HL-60/S4 treated with retinoic acid at 250 ng/mL for 4 days and 3 days (cell line): ENCODE data around the gene PTPN22.

Experiments
- in situ Hi-C: fragments of 300-500 bp; cut with MboI; formaldehyde crosslinking; loops from 2 replicates; pipeline ENCODE4 v1.7.0; 2022; ENCODE audit warnings: low sequenced_read_pairs

Gene PTPN22

DNA sequence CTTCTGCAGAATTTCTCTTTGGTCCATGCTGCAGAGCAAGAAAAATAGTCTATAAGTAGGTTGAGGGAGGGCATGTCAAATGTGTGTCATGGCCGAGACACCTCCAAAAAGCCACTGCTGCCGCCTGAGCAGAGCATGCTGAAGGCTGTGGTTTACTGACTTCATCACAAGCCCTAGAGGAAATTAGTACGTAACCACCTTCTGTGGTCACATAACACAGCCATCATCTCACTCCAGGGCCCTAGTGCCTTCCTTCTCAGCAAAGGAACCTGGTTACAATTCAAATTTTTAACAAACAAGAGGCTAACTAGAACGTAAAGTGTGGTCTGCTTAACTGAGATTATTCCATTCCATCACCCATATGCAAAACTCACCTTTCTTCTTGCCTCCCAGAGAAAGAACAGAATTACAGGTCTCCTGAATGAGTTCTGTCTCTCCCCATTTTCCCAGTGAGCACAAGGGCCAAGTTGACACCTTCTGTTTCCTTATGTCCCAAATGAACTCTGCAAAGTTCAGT is at the start of gene PTPN22:
PTPN22 (minus strand) TSS at position 116 of the 517 bp plus-strand sequence.
- in situ Hi-C loops = no loop called here

GRCh38 chr1:113918243-113918642 is 46.7 kb upstream of the PTPN22 start:
- in situ Hi-C loops = no loop called here

DNA sequence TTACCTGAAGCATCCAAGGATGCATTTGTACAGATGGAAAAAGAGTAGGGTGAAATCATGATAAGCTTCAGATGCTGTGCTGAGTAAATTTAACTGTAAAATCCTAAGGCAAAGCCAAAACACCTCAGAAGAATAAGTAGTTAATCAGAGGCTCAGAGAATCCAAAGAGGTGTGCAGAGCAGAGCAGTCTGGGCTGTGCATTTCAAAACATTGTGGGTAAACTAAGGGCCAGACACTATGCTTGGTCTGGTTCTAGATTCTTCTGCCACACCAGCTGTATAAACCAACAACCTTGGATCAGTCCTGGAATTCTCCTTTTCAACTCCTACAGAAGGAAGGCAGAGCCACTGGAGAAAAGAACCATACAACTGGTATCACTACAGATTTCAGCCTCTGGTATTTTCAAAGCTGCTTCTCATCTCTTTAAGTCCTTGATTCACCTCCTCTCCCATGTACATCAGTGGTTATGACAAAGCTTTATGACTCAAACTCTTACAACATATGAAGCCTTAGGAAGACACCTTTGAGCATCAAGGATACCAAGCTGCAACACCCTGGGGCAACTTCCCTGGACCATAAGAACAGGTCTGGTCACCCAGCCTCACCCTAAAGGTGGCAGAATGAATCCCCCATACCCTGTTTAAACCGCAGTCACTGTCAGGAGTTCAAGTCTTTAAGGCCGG is 46.0 kb upstream of the PTPN22 start:
- in situ Hi-C loops = no loop called here

GRCh38 chr1:113916974-113917373 is 45.5 kb upstream of the PTPN22 start:
- in situ Hi-C loops = no loop called here

- in situ Hi-C loops = no loop called here
These were observed 42.6 kb upstream of the PTPN22 start for GRCh38 chr1:113913887-113914664.

DNA sequence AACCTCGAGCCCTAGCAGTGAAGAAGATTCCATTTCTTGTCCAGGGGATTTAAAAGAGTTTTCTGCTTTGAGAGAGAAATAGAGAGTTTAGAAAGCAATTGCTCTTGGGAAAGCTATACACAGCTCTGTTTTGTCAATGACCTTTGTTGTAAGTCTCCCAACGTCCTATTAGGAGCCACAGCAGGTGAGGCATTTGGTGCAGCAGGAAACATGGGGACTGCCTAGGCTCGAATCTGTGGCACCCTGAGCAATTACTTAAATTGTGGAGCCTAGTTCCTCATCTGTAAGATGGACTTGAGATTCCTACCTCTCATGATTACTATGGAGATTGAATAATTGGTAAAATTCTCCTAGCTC is 41.8 kb upstream of the PTPN22 start:
- in situ Hi-C loops = no loop called here

GRCh38 chr1:113912594-113913311 is 41.2 kb upstream of the PTPN22 start:
- in situ Hi-C loops = no loop called here

- in situ Hi-C loops = no loop called here
These were observed 33.9 kb upstream of the PTPN22 start for GRCh38 chr1:113905435-113905861.

- in situ Hi-C loops = no loop called here
These were observed 33.3 kb upstream of the PTPN22 start, which contains the start of the genes AP4B1 and DCLRE1B for GRCh38 chr1:113904674-113905434. AP4B1 (minus strand) TSS chr1:113904799; CDS start chr1:113904717, 82 bp downstream. DCLRE1B (plus strand) TSS chr1:113905326; CDS start chr1:113905587, 261 bp downstream.

DNA sequence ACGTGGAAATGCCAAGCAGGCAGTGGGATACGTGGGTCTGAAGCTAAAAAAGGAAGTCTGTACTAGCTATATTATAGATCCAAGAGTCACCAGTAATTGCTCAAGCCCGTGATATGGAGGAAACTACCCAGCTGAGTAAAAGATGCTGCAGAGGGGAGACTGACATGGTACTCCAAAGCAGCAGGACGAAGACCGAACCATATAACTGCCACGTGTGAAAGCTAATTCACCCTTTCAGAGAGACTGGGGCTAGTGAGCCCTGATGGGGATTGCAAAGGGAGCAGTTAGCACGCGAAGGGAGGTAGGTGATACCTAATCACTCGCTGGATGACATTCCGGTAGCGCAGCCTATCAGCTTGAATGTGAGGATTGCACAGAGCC is 32.8 kb upstream of the PTPN22 start:
- in situ Hi-C loops = no loop called here

- in situ Hi-C loops = no loop called here
These were observed 32.2 kb upstream of the PTPN22 start for GRCh38 chr1:113903501-113904292.

- in situ Hi-C loops = no loop called here
These were observed 29.7 kb upstream of the PTPN22 start for GRCh38 chr1:113901191-113901590.

DNA sequence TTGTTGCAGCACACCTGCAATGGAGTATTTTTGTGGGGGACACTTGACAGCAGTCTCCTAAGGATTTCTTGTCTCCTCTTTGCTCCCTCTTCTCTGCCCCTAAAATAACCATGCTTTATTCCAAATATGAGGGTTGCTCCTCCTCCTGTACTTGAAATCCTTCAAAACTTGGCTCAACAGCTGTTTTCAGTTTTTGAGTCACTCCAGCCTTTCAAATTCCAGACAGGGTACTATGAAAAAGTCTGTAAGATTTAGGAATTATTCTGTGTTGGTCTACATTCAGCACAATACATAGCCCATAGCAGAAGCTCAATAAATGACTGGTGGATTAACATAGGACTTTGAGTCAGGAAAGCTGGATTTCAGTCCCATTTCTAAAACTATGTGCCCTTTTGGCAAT is 27.6 kb upstream of the PTPN22 start:
- in situ Hi-C loops = no loop called here

- in situ Hi-C loops = no loop called here
These were observed 26.8 kb upstream of the PTPN22 start for GRCh38 chr1:113898241-113898814.

- in situ Hi-C loops = no loop called here
These were observed 24.4 kb upstream of the PTPN22 start for GRCh38 chr1:113895961-113896360.

- in situ Hi-C loops = no loop called here
These were observed 23.6 kb upstream of the PTPN22 start for GRCh38 chr1:113895098-113895497.

DNA sequence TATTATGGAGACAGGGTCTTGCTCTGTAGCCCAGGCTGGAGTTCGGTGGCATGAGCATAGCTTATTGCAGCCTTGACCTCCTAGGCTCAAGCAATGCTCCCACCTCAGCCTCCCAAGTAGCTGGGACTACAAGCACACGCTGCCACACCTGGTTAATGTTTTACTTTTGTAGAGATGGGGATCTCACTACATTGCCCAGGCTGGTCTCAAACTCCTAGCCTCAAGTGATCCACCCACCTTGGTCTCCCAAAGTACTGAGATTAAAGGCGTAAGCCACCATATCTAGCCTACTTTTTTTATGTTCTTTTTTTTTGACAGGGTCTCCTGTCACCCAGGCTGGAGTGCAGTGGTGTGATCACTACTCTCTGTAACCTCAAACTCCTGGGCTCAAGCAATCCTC is 21.8 kb upstream of the PTPN22 start:
- in situ Hi-C loops = no loop called here

DNA sequence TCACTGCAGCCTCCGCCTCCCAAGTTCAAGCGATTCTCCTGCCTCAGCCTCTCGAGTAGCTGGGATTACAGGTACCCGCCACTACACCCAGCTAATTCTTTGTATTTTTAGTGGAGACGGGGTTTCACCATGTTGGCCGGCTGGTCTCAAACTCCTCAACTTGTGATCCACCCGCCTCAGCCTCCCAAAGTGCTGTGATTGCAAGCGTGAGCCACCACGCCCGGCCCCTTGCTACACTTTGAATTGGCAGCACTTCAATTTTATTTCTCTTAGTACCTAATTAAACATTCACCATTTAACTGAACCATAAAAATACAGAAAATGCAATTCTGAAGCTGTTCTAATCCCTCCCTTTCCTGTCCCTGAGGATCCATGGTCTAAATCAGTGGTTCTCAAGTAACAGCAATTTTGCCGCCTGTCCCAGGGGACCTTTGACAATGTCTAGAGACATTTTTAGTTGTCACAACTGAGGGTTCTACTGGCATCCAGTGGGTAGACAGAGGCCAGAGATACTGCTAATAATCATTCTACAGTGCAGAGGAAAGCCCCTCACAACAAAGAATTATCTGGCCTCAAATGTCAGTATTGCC is 20.2 kb upstream of the PTPN22 start:
- in situ Hi-C loops = no loop called here

GRCh38 chr1:113890816-113891215 is 19.3 kb upstream of the PTPN22 start:
- in situ Hi-C loops = no loop called here
